C4-2B (cell line): ENCODE data around the gene ATXN7L1.

Experiments
- CTCF ChIP-seq: fragments of 450-650 bp; conservative IDR thresholded peaks from 2 replicates; pipeline ENCODE4 v1.5.1; 2017; ENCODE audit warnings: mild to moderate bottlenecking
- ZFX ChIP-seq: fragments of 450-650 bp; IDR thresholded peaks from 2 replicates; pipeline ENCODE4 v1.6.1; 2017

GRCh38 chr7:105829681-105830322 is 46.6 kb downstream of the ATXN7L1 start:
- TF ChIP-seq CTCF (no peak), ZFX (no peak)
